Esophagus muscularis mucosa (tissue), 4 donors: ENCODE results near the gene OR1D5. TPM values are rescaled to one million over a fixed set of nuclear protein-coding genes. Genes with fewer than 3 reads are reported as not detected.
"Not testable (repeated sequence)": the region's sequence is repeated elsewhere in the genome, so short reads cannot be mapped to it uniquely, and the experiment has no call there.

Experiments
- DNase-seq: peaks from one replicate; pipeline ENCODE4 v3.0.0-alpha.2; 2017; ENCODE audit errors: extremely low spot score
- H3K27ac ChIP-seq, 4 donors: fragments of 200-600 bp; sonication (generic); replicated peaks in 1 of 4; 1 replicate in 3 of 4; 2 replicates in 1 of 4; pipeline ENCODE4 v1.5.1; 2016 to 2019; ENCODE audit warnings: mild to moderate bottlenecking in 1 of 4
- H3K27me3 ChIP-seq, 4 donors: fragments of 200-600 bp; sonication (generic); one replicate each; pipeline versions ENCODE4 v1.5.1 to v1.6.0; 2016 to 2019
- H3K36me3 ChIP-seq, 4 donors: fragments of 200-600 bp; sonication (generic); one replicate each; pipeline ENCODE4 v1.5.1; 2016 to 2019
- H3K4me1 ChIP-seq, 4 donors: fragments of 200-600 bp; sonication (generic); one replicate each; pipeline ENCODE4 v1.5.1; 2016 to 2019
- H3K4me3 ChIP-seq, 4 donors: fragments of 200-600 bp; sonication (generic); 1 replicate in 2 of 4; 2 replicates in 2 of 4; pipeline ENCODE4 v1.5.1; 2016 to 2019; ENCODE audit warnings: mild to moderate bottlenecking in 4 of 4, moderate library complexity in 1 of 4
- H3K9me3 ChIP-seq, 4 donors: fragments of 200-600 bp; sonication (generic); 1 replicate in 3 of 4; 2 replicates in 1 of 4; pipeline ENCODE4 v1.5.1; 2016 to 2019
- EP300 ChIP-seq: sonication (generic); formaldehyde crosslinking; IDR thresholded peaks from one replicate; pipeline ENCODE4 v1.6.1; 2017; ENCODE audit warnings: antibody characterized with exemption
- POLR2A ChIP-seq: fragments of 450-650 bp; IDR thresholded peaks from one replicate; pipeline ENCODE4 v1.6.1; 2017; ENCODE audit warnings: antibody characterized with exemption, moderate library complexity, mild to moderate bottlenecking, low read depth
- POLR2AphosphoS5 ChIP-seq, 2 donors: sonication (generic); formaldehyde crosslinking; IDR thresholded peaks; one replicate each; pipeline ENCODE4 v1.6.1; 2017; ENCODE audit warnings: antibody characterized with exemption in 2 of 2
- WGBS: methylation state at CpG from one replicate; pipeline ENCODE4 v1.1.5; 2018; 5-methylcytosine and 5-hydroxymethylcytosine counted together
- intact Hi-C: fragments of 100-400 bp; cut with DNase I; formaldehyde crosslinking; loops from one replicate; pipeline ENCODE4 v1.15.1; 2023
- total RNA-seq, 4 donors: library from RNA; depleted of rRNA; stranded (reverse); fragments of >200 nt; gene quantifications; one replicate each; pipeline versions ENCODE4 v1.1.0 to v1.2.1, GENCODE V29; 2016
- TF ChIP-seq, protein P1 (sequence below), 3 experiments: fragments of 200-600 bp in 2 of 3; fragments of 450-650 bp in 1 of 3; sonication (generic) in 2 of 3; IDR thresholded peaks; one replicate each; pipeline ENCODE4 v1.5.1; 2017 to 2019; ENCODE audit warnings: antibody characterized with exemption in 3 of 3, mild to moderate bottlenecking in 2 of 3, moderate library complexity in 1 of 3

The OR1D5 gene, protein sequence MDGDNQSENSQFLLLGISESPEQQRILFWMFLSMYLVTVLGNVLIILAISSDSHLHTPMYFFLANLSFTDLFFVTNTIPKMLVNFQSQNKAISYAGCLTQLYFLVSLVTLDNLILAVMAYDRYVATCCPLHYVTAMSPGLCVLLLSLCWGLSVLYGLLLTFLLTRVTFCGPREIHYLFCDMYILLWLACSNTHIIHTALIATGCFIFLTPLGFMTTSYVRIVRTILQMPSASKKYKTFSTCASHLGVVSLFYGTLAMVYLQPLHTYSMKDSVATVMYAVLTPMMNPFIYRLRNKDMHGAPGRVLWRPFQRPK
- not detected for total RNA-seq

DNA sequence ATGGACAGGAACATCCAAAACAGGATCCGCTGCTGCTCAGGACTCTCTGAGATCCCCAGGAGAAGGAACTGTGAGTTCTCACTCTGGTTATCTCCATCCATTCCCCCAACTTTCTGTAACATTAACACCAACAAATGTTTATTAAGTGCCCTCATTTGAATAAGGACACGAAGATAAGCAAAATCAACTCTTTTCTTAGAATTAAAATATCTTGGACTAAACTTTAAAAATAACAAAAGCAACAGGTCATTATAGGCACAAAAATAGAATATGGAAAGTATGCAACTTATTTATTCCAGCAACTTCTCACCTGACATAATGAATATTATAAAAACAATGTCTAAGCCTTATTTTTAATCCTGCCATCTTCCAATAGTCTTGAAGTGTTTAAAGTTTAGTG lies at the start of gene OR1D5:
TSS of gene OR1D5 (minus strand) at position 101 of the 400 bp plus-strand sequence. CDS start at position 101, 0 bp downstream.
- H3K9me3 ChIP-seq, H3K36me3 ChIP-seq, intact Hi-C loops, H3K27ac ChIP-seq, H3K4me3 ChIP-seq, H3K27me3 ChIP-seq, H3K4me1 ChIP-seq, DNase-seq: not testable (repeated sequence)
- WGBS = 40% methylated on average over 1 of the region's 2 CpGs

DNA sequence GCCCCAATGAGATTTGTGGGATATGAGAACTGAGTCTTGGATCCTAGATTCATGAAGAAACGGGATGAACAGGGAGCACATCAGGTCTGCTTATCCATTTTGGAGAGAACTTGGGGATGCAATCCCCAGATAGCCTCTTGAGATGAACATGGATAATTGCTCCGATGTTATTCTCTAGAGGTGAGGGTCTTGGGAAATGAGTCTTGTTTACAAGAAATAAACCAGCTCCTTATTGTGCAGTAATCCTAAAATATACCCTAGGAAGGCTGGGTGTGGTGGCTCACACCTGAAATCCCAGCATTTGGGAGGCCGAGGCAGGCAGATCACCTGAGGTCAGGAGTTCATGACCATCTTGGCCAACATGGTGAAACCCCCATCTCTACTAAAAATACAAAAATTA lies 40.9 kb upstream of the OR1D5 start, which contains the start of gene OR1D2:
TSS of gene OR1D2 (minus strand) at position 101 of the 400 bp plus-strand sequence. CDS start 11,426 bp downstream, outside the sequence.
- intact Hi-C loops = no loop called here
- DNase-seq = no peak

DNA sequence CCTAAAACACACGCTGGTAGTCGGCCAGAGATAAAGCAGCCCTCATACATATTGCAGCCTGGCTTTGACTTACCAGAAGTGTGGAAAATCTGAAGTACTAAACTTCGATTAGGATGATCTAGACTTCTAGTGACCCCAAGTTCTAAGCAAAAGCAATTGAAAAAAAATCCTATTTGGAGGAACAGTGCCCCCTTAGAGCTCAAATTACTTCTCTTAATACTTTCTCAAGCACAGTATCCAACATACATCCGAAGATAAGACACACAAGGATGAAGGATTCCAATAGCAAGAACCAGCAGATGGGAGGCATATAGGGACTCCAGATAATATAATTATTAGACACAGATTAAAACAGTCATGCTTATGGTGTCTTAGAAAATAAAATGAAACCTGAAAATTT lies 10.4 kb upstream of the OR1D5 start:
- DNase-seq, H3K27ac ChIP-seq, H3K9me3 ChIP-seq, H3K4me3 ChIP-seq, H3K4me1 ChIP-seq, H3K27me3 ChIP-seq, intact Hi-C loops, H3K36me3 ChIP-seq: not testable (repeated sequence)
- 87% methylated on average over 4 of the region's 4 CpGs for WGBS

More for the DNA sequence above, 40.9 kb upstream of the OR1D5 start, which contains the start of gene OR1D2:
- Histone ChIP-seq H3K4me3 (no peak within 1 kb of the TSS), H3K36me3 (no peaks in the 10 kb centered on the region), H3K27ac (no peak within 1 kb of the TSS), H3K4me1 (no peaks in the 10 kb centered on the region), H3K9me3 (peaks cover 0 to 30% (median 19%) of the 10 kb centered on the region in 4 donors), H3K27me3 (peaks cover 0 to 6% (median 0%) of the 10 kb centered on the region in 4 donors)
- TF ChIP-seq, protein P1, sequence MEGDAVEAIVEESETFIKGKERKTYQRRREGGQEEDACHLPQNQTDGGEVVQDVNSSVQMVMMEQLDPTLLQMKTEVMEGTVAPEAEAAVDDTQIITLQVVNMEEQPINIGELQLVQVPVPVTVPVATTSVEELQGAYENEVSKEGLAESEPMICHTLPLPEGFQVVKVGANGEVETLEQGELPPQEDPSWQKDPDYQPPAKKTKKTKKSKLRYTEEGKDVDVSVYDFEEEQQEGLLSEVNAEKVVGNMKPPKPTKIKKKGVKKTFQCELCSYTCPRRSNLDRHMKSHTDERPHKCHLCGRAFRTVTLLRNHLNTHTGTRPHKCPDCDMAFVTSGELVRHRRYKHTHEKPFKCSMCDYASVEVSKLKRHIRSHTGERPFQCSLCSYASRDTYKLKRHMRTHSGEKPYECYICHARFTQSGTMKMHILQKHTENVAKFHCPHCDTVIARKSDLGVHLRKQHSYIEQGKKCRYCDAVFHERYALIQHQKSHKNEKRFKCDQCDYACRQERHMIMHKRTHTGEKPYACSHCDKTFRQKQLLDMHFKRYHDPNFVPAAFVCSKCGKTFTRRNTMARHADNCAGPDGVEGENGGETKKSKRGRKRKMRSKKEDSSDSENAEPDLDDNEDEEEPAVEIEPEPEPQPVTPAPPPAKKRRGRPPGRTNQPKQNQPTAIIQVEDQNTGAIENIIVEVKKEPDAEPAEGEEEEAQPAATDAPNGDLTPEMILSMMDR (IDR thresholded peaks at IDR 0.05) = no peak
- TF ChIP-seq POLR2A (no peak), EP300 (no peak), POLR2AphosphoS5 (IDR thresholded peaks at IDR 0.05) (no peak)
- whole genome bisulfite sequencing = 81% methylated on average over 3 of the region's 3 CpGs

DNA sequence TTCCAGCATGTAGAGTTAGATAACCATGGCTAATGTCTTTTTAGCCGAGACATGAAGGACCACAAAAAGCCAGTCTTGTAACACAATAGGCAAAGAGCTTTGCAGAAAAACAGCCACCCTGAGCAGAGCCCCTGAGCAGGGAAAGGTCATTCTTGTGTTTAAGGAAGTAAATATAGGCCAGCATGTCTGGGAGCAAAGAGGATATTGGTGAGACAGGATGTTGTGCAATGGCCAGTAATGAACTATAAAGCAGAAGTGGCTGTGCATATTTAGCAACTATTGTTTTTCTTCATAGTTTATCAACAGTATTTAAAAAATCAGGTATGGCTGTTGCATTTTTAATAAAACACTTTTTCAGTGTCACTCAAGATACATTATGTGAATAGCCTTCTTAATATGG lies 1.8 kb upstream of the OR1D5 start:
- H3K27me3 ChIP-seq, H3K36me3 ChIP-seq, intact Hi-C loops, H3K9me3 ChIP-seq, H3K27ac ChIP-seq, H3K4me3 ChIP-seq, DNase-seq, H3K4me1 ChIP-seq: not testable (repeated sequence)
- WGBS = no CpG with 5 or more reads among the region's 1 CpG

DNA sequence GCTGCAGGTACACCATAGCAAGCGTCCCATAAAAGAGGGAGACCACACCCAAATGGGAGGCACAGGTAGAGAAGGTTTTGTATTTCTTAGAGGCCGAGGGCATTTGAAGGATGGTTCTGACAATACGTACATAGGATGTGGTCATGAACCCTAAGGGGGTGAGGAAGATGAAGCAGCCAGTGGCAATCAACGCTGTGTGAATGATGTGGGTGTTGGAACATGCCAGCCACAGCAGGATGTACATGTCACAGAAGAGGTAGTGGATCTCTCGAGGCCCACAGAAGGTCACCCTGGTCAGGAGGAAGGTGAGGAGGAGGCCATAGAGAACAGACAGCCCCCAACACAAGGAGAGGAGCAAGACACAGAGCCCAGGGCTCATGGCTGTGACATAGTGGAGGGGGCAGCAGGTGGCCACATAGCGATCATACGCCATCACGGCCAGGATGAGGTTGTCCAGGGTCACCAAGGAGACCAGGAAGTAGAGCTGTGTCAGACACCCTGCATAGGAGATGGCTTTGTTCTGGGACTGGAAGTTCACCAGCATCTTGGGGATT lies 506 bp downstream of the OR1D5 start:
- WGBS = 86% methylated on average over 7 of the region's 8 CpGs
- H3K27me3 ChIP-seq, H3K36me3 ChIP-seq, H3K27ac ChIP-seq, H3K4me3 ChIP-seq, H3K9me3 ChIP-seq, H3K4me1 ChIP-seq, intact Hi-C loops, DNase-seq: not testable (repeated sequence)

DNA sequence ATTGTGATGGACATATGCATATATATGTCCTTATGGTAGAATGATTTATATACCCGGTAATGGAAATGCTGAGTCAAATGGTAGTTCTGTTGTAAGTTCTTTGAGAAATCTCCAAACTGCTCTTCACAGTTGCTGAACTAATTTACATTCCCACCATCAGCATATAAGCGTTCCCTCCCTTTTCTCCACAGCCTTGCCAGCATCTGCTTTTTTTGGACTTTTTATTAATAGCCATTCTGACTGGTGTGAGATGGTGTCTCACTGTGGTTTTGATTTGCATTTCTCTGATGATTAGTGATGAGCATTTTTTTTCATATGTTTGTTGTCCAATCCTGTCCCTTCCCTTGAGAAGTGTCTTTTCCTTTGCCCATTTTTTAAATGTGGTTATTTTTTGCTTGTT lies 8.5 kb downstream of the OR1D5 start:
- H3K9me3 ChIP-seq, H3K36me3 ChIP-seq, H3K4me3 ChIP-seq, H3K4me1 ChIP-seq, DNase-seq, H3K27me3 ChIP-seq, intact Hi-C loops, H3K27ac ChIP-seq: not testable (repeated sequence)
- 90% methylated on average over 1 of the region's 2 CpGs for WGBS

DNA sequence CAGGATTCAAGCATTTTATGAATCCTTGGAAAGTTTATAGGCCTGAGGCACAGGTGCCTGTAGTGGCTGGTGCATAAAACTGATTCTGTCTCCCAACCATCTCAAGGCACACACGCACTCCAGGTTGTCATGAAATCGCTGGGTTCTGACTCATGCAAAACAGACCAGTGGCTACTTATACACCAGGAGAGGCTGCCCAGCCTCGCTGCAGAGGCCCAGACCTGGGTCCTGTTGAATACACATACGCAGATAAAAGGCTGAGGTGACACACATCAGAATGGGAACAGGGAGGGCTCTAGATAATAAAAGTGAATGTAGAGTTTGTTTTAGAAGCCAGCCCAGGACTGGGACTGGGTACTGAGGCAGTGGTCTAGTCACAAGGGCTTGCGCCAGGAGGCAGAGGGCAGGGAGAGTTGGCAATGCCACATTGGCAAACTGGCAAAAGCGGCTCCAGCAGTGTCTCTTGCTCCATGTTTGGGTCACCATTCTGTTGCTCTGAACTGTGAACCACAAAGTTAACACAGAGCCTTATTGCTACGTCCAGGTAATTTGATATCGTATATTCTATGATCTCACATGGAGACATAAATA lies 13.6 kb downstream of the OR1D5 start:
- H3K4me1 ChIP-seq = peaks cover 5 to 13% (median 11%) of the 10 kb centered on the region in 4 donors
- H3K36me3 ChIP-seq = no peaks in the 10 kb centered on the region
- DNase-seq = no peak
- peaks cover 0 to 2% (median 0%) of the 10 kb centered on the region in 4 donors for H3K9me3 ChIP-seq
- peaks cover 0 to 3% (median 0%) of the 10 kb centered on the region in 4 donors for H3K27me3 ChIP-seq
- 85% methylated on average over 8 of the region's 8 CpGs for WGBS
- peak overlapping the region; percentile 61 to 71 (median 62) for H3K4me3 ChIP-seq
- TF ChIP-seq POLR2AphosphoS5 (IDR thresholded peaks at IDR 0.05) = no peak
- no peak for TF ChIP-seq EP300
- TF ChIP-seq POLR2A = no peak
- TF ChIP-seq, protein P1 (IDR thresholded peaks at IDR 0.05) = no peak
- no peak overlapping the region for H3K27ac ChIP-seq
- intact Hi-C loops = no loop called here
